CD4-positive, alpha-beta T cell treated with Interleukin-6 for 4 hours (primary cell): ENCODE results near the gene GTPBP1.

Experiments
- DNase-seq: peaks from one replicate; pipeline ENCODE4 v3.0.0-alpha.2; 2020; ENCODE audit warnings: mixed read lengths

GTPBP1 gene

DNA sequence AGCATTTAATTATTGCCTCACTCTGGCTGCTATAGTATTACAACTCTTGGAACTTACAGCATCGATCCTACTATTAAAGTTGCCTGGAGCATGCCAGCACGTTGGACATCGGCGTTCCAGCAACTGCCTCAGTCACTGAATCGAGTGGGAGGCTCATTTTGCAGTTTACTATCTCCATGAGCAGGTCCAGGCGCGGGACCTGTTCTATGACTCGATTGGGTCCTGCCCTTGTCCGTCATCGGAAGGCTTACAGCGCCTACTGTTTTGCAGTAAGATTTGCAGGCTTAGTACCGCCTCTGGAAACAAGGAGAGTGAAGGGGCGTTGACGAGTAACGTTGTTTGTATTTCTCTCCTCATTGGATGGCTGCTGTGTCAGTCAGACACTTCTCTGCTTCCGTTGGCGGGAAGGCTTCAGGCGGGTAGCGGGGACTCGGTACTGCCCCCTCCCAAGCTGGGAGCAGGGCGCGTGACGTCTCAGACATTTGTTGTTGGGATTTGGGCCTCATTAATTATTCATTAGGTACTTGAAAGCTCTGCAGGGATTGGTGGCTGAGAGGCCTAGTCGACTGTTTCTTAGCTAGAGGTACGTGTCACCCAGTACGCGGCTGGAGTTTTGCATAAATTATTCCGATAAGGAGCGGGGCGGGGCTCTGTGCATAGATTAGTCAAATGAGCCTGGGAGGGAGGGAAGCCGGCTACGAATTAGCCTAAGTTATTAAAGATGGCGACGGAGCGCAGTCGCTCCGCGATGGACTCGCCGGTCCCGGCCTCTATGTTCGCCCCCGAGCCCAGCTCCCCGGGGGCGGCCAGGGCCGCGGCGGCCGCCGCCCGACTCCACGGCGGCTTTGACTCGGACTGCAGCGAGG lies at the start of gene GTPBP1:
TSS of gene GTPBP1 (plus strand) at position 710 of the 866 bp plus-strand sequence. CDS start at position 722, 12 bp downstream.
- DNase-seq: peak; percentile 97

- peak; percentile 88 for DNase-seq
Measured at GRCh38 chr22:38656256-38657044, 49.3 kb upstream of the GTPBP1 start, which contains the start of the genes CBY1 and FAM227A. Gene CBY1 (plus strand): TSS chr22:38656638. CDS start chr22:38668055, 11,417 bp downstream. Gene FAM227A (minus strand): TSS chr22:38656392. CDS start chr22:38650168, 6,224 bp downstream.

GRCh38 chr22:38657045-38657909 lies 48.5 kb upstream of the GTPBP1 start:
- peak; percentile 46 for DNase-seq

DNA sequence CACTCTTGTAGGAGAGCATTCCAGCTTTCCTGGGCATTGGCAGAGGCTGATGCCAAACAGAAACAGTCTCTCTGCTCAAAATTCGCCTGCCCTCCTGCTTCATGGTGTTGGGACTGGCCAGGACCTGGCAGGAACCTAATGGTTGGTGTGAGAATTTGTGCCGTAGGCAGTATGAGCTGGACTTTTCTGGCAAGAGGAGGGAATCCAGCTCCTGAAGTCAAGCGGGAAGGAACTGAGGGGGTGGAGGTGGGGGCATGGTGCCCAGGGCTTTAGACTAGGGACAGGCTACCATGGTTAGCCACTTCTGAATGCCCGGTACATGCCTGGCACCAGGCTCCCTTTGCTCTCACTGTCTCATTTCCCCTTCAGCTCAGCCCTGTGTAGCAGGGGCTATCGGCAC lies 30.9 kb upstream of the GTPBP1 start:
- DNase-seq: no peak

GRCh38 chr22:38675833-38676232 lies 29.9 kb upstream of the GTPBP1 start:
- no peak for DNase-seq

GRCh38 chr22:38681582-38682335 lies 24.0 kb upstream of the GTPBP1 start, which contains the start of gene TOMM22:
Gene TOMM22 (plus strand): TSS chr22:38681957. CDS start chr22:38681979, 22 bp downstream.
- DNase-seq: peak; percentile 86

DNA sequence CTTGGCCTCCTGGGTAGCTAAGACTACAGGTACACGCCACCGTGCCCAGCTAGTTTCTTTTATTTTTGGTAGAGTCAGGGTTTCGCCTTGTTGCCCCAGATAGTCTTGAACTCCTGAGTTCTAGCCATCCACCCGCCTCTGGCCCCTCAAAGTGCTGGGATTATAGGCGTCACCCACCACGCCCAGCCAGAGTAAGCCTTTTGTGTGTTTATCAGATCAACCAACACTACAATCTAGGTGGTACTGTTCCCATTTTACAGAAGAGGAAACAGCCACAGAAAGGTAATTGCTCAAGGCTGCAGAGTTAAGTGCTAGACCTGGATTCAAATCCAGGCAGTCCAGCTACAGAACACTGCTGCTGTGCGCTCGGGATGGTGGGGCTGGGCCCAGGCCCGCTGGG lies 20.8 kb upstream of the GTPBP1 start:
- DNase-seq: no peak

GRCh38 chr22:38685761-38686160 lies 20.0 kb upstream of the GTPBP1 start:
- DNase-seq: no peak

GRCh38 chr22:38689651-38690050 lies 16.1 kb upstream of the GTPBP1 start:
- no peak for DNase-seq

GRCh38 chr22:38694049-38694448 lies 11.7 kb upstream of the GTPBP1 start:
- no peak for DNase-seq

- DNase-seq: no peak
Measured at GRCh38 chr22:38694940-38695339, 10.8 kb upstream of the GTPBP1 start.

DNA sequence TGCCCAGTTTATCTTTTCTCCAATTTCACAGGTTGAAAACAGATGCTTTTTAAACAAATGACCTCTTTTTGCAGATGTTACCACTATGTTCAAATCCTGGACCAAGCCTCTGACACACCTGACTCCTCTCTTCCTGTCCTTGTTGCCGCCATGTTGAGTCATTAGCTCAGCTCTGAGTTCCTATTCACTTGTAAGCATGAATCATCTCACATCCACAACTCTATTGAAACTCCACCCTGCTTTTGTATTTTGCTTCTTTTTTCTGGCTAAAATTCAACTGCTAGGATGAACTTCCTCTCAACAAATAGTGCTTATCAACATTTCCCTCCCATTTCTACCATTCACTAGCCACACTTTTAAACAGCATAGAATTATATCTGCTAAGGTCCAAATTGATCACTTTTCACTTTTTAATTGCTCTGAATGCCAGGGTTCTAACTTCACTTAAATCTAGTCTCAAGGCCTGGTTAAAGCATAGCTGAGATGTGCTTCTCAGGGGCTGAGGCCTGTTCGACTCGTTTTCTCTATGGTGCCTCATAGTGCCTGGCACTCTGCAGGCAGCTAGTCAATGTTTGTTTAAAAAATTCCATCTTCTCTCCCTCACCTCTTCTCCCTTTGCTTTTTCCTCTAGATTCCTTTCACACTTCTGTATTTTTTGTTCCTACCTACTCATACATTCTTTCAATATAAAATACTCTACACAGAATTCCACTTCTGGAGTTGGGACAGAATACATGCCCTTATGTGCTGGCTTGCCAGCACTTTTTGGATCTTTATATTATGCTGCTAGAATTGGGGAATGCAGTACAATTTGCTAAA lies 8.9 kb upstream of the GTPBP1 start:
- DNase-seq: peak; percentile 63

GRCh38 chr22:38697425-38698089 lies 8.2 kb upstream of the GTPBP1 start:
- no peak for DNase-seq

- no peak for DNase-seq
Measured at GRCh38 chr22:38698407-38699094, 7.2 kb upstream of the GTPBP1 start.

DNA sequence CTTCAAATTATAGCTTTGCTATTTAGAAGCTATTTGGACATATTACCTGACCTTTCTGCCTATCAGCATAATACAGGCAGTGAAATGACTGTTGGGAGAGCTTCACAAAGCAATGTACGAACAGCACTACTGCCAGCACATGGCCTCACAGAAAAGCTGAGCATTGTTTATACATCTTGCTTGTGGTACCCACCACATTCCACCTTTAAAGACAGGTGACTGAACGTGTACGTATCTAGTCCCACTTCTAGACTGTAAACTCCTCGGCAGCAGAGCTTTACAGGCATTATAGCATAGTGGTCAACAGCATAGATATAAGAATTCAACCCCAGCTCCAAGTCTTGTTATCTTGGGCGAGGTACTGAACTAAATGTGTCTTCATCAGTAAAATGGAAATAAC lies 6.6 kb upstream of the GTPBP1 start:
- DNase-seq: no peak

DNA sequence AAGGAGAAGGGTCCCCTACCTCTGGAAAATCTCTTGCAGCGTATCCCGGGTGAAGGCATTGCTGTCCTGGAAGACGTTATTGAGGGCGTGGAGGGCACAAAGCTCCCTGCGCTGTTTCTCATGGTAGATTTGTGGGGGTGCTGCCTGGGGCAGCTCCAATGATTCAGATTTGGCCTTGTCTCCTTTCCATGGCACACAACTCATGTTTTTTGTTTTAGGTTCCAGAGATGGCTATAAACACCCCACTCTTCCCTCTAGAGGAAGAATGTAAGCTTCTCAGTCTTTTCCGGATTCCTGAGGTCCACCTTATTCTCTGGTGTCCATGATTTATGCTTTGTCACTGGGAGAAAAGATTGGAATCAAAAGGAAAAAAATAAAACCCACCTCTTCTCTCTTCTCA lies 6.0 kb upstream of the GTPBP1 start:
- no peak for DNase-seq

DNA sequence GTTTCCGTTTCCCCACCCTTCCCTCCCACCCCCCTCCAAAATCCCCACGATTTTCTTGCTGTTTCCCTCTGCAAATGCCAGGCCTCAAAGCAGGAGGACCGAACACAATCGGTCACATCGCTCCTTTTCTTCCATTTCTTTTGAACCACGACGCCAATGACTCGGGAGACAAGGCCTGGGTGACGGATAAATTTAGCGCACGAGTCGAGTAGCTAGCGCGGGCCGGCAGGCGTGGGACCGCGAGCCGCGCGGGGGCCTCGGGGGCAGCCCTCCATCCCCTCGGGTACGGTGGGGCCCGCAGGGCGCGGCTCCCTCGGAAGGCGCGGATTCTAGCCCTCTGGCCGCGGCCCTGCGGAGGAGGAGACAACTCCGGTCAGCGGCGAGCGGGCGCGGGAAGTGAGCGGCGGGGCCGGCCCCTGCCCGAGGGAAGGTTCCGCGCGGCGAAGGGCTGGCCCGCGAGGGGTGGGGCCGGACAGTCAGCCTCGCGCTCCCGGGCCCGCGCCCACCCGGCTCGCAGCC lies 5.4 kb upstream of the GTPBP1 start:
- DNase-seq: no peak

- peak; percentile 96 for DNase-seq
Measured at GRCh38 chr22:38700789-38701628, 4.7 kb upstream of the GTPBP1 start, which contains the start of gene JOSD1. Gene JOSD1 (minus strand): TSS chr22:38700943. CDS start chr22:38699987, 956 bp downstream.
